ENCODE data around the gene SNX15.

DNA sequence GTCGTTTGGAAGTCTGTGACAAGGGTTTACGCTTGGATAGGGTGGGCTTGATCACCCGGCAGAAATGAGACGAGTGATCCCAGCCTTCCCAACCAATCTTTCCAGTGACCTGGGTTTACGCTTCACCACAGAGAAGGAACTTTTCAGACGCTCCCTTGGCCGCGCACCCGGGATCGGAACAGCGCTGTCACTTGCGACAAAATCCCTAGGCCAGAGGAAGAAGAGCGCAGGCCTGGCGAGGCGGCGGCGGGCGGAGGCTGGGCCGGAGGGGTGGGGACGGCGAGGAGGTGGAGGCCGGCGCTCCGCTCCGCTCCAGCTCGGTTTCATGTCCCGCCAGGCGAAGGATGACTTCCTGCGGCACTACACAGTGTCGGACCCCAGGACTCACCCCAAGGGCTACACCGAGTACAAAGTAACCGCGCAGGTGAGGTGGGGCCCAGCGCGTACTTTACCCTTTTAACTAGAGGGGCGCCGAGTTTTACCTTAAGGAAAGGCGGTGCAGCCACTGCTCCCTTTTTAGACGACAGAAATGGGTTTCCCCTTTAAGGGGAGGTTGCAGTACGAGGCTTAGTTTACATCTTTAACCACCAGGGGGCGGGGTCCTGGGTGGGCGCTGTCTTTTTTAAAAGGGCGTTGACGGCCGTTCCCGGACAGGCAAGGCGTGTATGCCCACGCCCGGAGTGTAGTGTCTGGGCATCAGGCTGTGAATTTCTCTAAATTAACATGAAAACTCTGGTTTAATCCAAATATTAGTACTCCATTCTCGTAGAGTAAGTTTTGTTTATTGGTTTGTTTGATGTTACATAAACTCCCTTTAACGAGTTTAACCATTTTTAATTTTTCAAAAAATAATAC lies at the start of gene SNX15:
- TF ChIP-seq, protein P1, sequence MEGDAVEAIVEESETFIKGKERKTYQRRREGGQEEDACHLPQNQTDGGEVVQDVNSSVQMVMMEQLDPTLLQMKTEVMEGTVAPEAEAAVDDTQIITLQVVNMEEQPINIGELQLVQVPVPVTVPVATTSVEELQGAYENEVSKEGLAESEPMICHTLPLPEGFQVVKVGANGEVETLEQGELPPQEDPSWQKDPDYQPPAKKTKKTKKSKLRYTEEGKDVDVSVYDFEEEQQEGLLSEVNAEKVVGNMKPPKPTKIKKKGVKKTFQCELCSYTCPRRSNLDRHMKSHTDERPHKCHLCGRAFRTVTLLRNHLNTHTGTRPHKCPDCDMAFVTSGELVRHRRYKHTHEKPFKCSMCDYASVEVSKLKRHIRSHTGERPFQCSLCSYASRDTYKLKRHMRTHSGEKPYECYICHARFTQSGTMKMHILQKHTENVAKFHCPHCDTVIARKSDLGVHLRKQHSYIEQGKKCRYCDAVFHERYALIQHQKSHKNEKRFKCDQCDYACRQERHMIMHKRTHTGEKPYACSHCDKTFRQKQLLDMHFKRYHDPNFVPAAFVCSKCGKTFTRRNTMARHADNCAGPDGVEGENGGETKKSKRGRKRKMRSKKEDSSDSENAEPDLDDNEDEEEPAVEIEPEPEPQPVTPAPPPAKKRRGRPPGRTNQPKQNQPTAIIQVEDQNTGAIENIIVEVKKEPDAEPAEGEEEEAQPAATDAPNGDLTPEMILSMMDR (IDR thresholded peaks at IDR 0.05), result peak; percentile 63
- TF ChIP-seq ZFX (IDR thresholded peaks at IDR 0.05; ENCODE audit: borderline replicate concordance), result no peak
